Measurements from ENCODE around the gene DDX1.

The DDX1 gene

GRCh38 chr2:15656090-15656489 is 64.4 kb downstream of the DDX1 start:
- no peaks in the 10 kb centered on the region for H3K27me3 ChIP-seq (ENCODE audit: control insufficient read depth, insufficient read depth, low read length)
- WGBS (ENCODE audit: insufficient coverage, insufficient read length): no CpG with 5 or more reads among the region's 8 CpGs
- no peak overlapping the region for H3K27ac ChIP-seq (ENCODE audit: low read length)
- no peaks in the 10 kb centered on the region for H3K4me1 ChIP-seq (ENCODE audit: control insufficient read depth, insufficient read depth, low read length)
- H3K9me3 ChIP-seq (ENCODE audit: control insufficient read depth, insufficient read depth, low read length): no peaks in the 10 kb centered on the region
- no peaks in the 10 kb centered on the region for H3K36me3 ChIP-seq (ENCODE audit: control insufficient read depth, insufficient read depth, low read length)
- DNase-seq (ENCODE audit: low read depth, low spot score): no peak
- H3K4me3 ChIP-seq (ENCODE audit: low read length): no peak overlapping the region

DNA sequence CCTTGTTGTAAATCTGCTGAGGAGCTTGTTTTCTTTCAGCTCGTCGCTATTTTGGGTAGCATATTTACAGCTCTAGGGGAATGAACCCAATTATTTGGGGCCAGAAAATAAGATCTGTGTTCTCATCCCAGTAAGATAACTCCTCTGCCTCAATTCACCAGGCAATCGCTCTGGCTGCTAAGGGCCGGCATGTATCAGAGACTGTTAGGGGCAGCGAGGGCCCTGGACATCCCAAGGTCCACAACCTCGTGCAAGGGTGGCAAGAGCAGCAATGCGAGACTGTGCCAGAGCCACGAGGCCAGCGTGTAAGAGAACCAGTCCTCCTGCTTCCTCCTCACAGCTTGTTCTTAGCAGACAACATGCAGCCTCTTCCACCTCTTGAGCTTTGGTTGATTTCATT is 66.1 kb downstream of the DDX1 start:
- no peaks in the 10 kb centered on the region for H3K36me3 ChIP-seq (ENCODE audit: control insufficient read depth, insufficient read depth, low read length)
- no peaks in the 10 kb centered on the region for H3K27me3 ChIP-seq (ENCODE audit: control insufficient read depth, insufficient read depth, low read length)
- no peak overlapping the region for H3K27ac ChIP-seq (ENCODE audit: low read length)
- no peaks in the 10 kb centered on the region for H3K4me1 ChIP-seq (ENCODE audit: control insufficient read depth, insufficient read depth, low read length)
- no CpG with 5 or more reads among the region's 9 CpGs for WGBS (ENCODE audit: insufficient coverage, insufficient read length)
- H3K4me3 ChIP-seq (ENCODE audit: low read length): no peak overlapping the region
- H3K9me3 ChIP-seq (ENCODE audit: control insufficient read depth, insufficient read depth, low read length): no peaks in the 10 kb centered on the region
- DNase-seq (ENCODE audit: low read depth, low spot score): no peak

DNA sequence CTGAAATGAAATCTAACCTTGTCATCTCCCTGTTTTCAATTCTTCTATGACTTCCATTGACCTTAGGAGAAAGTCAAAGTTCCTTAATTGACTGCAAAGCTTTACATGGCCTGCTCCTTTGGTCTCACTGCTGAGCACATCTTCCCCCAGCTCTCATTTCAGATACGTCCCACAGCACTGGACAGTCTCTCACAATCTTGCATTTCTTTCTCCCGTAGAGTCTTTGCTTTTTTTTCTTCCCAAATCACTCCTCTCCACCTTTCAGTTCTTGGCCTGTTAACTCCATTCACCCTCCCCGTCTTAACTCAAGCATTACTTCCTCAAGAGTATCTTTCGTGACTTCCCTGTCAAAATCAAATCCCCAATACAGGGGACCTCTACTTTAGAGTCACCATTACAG is 67.2 kb downstream of the DDX1 start:
- H3K36me3 ChIP-seq (ENCODE audit: control insufficient read depth, insufficient read depth, low read length): no peaks in the 10 kb centered on the region
- H3K9me3 ChIP-seq (ENCODE audit: control insufficient read depth, insufficient read depth, low read length): no peaks in the 10 kb centered on the region
- no peak for DNase-seq (ENCODE audit: low read depth, low spot score)
- WGBS (ENCODE audit: insufficient coverage, insufficient read length): 100% methylated on average over 1 of the region's 4 CpGs
- no peak overlapping the region for H3K4me3 ChIP-seq (ENCODE audit: low read length)
- no peak overlapping the region for H3K27ac ChIP-seq (ENCODE audit: low read length)
- no peaks in the 10 kb centered on the region for H3K4me1 ChIP-seq (ENCODE audit: control insufficient read depth, insufficient read depth, low read length)
- H3K27me3 ChIP-seq (ENCODE audit: control insufficient read depth, insufficient read depth, low read length): no peaks in the 10 kb centered on the region

- no peak for DNase-seq (ENCODE audit: low read depth, low spot score)
- Histone ChIP-seq H3K9me3 (ENCODE audit: control insufficient read depth, insufficient read depth, low read length) (no peaks in the 10 kb centered on the region), H3K27ac (ENCODE audit: low read length) (no peak overlapping the region), H3K4me3 (ENCODE audit: low read length) (no peak overlapping the region), H3K4me1 (ENCODE audit: control insufficient read depth, insufficient read depth, low read length) (no peaks in the 10 kb centered on the region), H3K36me3 (ENCODE audit: control insufficient read depth, insufficient read depth, low read length) (no peaks in the 10 kb centered on the region), H3K27me3 (ENCODE audit: control insufficient read depth, insufficient read depth, low read length) (no peaks in the 10 kb centered on the region)
- no CpG with 5 or more reads among the region's 6 CpGs for WGBS (ENCODE audit: insufficient coverage, insufficient read length)
These were observed 69.0 kb downstream of the DDX1 start for GRCh38 chr2:15660491-15661294.

DNA sequence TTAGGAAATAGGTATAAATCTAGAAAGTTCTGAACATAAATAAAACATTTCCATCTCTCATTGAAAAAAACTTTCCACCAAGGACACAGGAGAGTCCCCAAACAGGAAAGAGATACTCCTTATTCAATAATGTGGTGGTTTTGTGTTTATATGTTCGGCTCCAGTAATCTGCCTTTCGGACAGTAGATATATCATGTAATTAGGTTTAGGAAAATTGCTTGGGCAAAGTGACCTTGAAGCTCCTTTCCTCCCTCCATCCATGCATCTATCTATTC is 69.6 kb downstream of the DDX1 start:
- no peak for DNase-seq (ENCODE audit: low read depth, low spot score)
- no CpG with 5 or more reads among the region's 2 CpGs for WGBS (ENCODE audit: insufficient coverage, insufficient read length)

GRCh38 chr2:15662026-15662425 is 70.4 kb downstream of the DDX1 start:
- no CpG with 5 or more reads among the region's 4 CpGs for WGBS (ENCODE audit: insufficient coverage, insufficient read length)
- Histone ChIP-seq H3K36me3 (ENCODE audit: control insufficient read depth, insufficient read depth, low read length) (no peaks in the 10 kb centered on the region), H3K4me3 (ENCODE audit: low read length) (no peak overlapping the region), H3K27me3 (ENCODE audit: control insufficient read depth, insufficient read depth, low read length) (no peaks in the 10 kb centered on the region), H3K4me1 (ENCODE audit: control insufficient read depth, insufficient read depth, low read length) (no peaks in the 10 kb centered on the region), H3K9me3 (ENCODE audit: control insufficient read depth, insufficient read depth, low read length) (no peaks in the 10 kb centered on the region), H3K27ac (ENCODE audit: low read length) (no peak overlapping the region)
- DNase-seq (ENCODE audit: low read depth, low spot score): no peak

More for the DNA sequence above, 69.6 kb downstream of the DDX1 start:
- H3K36me3 ChIP-seq (ENCODE audit: control insufficient read depth, insufficient read depth, low read length): no peaks in the 10 kb centered on the region
- H3K27ac ChIP-seq (ENCODE audit: low read length): no peak overlapping the region
- H3K4me1 ChIP-seq (ENCODE audit: control insufficient read depth, insufficient read depth, low read length): no peaks in the 10 kb centered on the region
- no peaks in the 10 kb centered on the region for H3K27me3 ChIP-seq (ENCODE audit: control insufficient read depth, insufficient read depth, low read length)
- H3K4me3 ChIP-seq (ENCODE audit: low read length): no peak overlapping the region
- H3K9me3 ChIP-seq (ENCODE audit: control insufficient read depth, insufficient read depth, low read length): no peaks in the 10 kb centered on the region

DNA sequence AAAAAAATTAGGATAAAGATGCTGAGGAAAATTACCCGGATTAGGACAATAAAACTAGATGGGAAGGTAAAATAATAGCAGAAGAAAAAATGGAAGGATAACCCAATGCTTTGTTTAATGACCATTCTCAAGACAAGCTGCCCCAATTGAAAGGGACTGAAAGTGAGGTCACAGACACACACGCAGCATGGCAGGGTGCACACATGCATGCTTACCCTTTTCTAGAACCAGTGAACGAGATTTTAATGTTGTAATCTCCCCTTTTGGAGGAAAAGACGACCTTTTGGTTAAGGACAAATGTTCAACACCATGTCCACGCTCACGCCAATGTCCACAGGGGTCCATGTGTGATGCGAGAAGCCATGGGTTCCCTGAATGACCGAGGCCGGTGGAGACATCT is 70.9 kb downstream of the DDX1 start:
- Histone ChIP-seq H3K36me3 (ENCODE audit: control insufficient read depth, insufficient read depth, low read length) (no peaks in the 10 kb centered on the region), H3K27me3 (ENCODE audit: control insufficient read depth, insufficient read depth, low read length) (no peaks in the 10 kb centered on the region), H3K9me3 (ENCODE audit: control insufficient read depth, insufficient read depth, low read length) (no peaks in the 10 kb centered on the region), H3K27ac (ENCODE audit: low read length) (no peak overlapping the region), H3K4me3 (ENCODE audit: low read length) (no peak overlapping the region), H3K4me1 (ENCODE audit: control insufficient read depth, insufficient read depth, low read length) (no peaks in the 10 kb centered on the region)
- no peak for DNase-seq (ENCODE audit: low read depth, low spot score)
- WGBS (ENCODE audit: insufficient coverage, insufficient read length): no CpG with 5 or more reads among the region's 9 CpGs

DNA sequence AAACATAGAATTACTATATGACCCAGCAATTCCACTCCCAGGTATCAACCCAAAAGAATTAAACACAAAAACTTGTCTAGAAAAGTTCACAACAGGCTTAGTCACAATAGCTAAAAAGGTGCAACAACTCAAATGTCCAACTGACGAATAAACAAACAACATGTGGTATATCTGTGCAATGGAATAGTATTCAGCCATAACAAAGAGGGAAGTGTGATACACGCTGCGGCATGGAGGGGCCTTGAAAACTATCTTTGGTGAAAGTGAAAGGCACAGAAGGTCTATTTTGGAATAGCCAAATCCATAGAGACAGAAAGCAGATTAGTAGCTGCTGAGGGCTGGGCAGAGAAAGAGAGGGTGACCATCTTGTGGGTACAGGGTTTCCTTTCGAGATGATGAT is 72.1 kb downstream of the DDX1 start:
- Histone ChIP-seq H3K4me3 (ENCODE audit: low read length) (no peak overlapping the region), H3K27ac (ENCODE audit: low read length) (no peak overlapping the region), H3K4me1 (ENCODE audit: control insufficient read depth, insufficient read depth, low read length) (no peaks in the 10 kb centered on the region), H3K27me3 (ENCODE audit: control insufficient read depth, insufficient read depth, low read length) (no peaks in the 10 kb centered on the region), H3K9me3 (ENCODE audit: control insufficient read depth, insufficient read depth, low read length) (no peaks in the 10 kb centered on the region), H3K36me3 (ENCODE audit: control insufficient read depth, insufficient read depth, low read length) (no peaks in the 10 kb centered on the region)
- WGBS (ENCODE audit: insufficient coverage, insufficient read length): no CpG with 5 or more reads among the region's 4 CpGs
- no peak for DNase-seq (ENCODE audit: low read depth, low spot score)

- no peaks in the 10 kb centered on the region for H3K9me3 ChIP-seq (ENCODE audit: control insufficient read depth, insufficient read depth, low read length)
- H3K4me1 ChIP-seq (ENCODE audit: control insufficient read depth, insufficient read depth, low read length): no peaks in the 10 kb centered on the region
- no peaks in the 10 kb centered on the region for H3K36me3 ChIP-seq (ENCODE audit: control insufficient read depth, insufficient read depth, low read length)
- WGBS (ENCODE audit: insufficient coverage, insufficient read length): 100% methylated on average over 1 of the region's 31 CpGs
- no peak overlapping the region for H3K4me3 ChIP-seq (ENCODE audit: low read length)
- no peak for DNase-seq (ENCODE audit: low read depth, low spot score)
- no peak overlapping the region for H3K27ac ChIP-seq (ENCODE audit: low read length)
- no peaks in the 10 kb centered on the region for H3K27me3 ChIP-seq (ENCODE audit: control insufficient read depth, insufficient read depth, low read length)
These were observed 72.8 kb downstream of the DDX1 start for GRCh38 chr2:15664273-15665066.

DNA sequence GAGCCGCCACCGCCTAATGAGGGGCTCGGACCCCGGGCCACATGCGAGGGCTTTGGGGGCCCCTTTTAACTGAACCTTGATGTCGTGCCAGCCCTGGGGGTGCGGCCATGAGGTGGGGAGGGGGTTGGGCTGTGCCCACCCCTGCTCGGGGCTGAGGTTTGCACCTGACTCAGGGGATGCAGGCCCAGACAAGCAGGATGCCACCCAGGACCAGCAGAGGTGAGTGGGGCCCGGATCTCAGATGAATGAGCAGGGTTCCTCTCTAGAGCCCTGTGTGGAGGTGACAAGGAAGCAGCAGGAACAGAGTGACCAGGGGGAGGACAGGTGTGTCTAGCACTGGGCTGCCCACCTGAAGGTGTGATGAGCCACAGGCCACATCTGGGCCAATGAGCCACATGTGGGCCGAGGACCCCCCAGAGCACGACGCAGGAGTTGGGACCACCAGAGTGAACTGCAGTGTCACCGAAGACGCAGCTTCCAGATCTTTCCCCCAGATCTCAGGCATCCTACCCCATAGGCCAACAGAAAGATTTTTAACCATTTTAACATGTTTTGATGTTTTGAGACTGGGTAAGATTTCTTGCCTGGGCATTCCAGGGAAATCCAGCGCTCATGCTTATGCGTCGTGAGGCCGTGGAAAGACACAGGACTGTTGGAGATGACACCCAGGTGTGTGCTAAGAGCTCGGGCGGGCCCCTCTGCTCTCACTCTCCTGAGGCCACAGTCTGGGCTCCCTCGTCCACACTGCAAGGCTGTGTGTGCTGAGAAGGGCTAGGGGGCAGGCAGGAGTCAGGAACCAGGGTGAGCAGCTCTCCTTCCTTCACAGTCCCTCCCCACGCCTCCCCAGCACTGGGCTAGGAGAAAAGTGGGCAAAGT is 73.6 kb downstream of the DDX1 start:
- Histone ChIP-seq H3K4me3 (ENCODE audit: low read length) (no peak overlapping the region), H3K36me3 (ENCODE audit: control insufficient read depth, insufficient read depth, low read length) (no peaks in the 10 kb centered on the region), H3K9me3 (ENCODE audit: control insufficient read depth, insufficient read depth, low read length) (no peaks in the 10 kb centered on the region), H3K4me1 (ENCODE audit: control insufficient read depth, insufficient read depth, low read length) (no peaks in the 10 kb centered on the region), H3K27ac (ENCODE audit: low read length) (no peak overlapping the region), H3K27me3 (ENCODE audit: control insufficient read depth, insufficient read depth, low read length) (no peaks in the 10 kb centered on the region)
- no CpG with 5 or more reads among the region's 22 CpGs for WGBS (ENCODE audit: insufficient coverage, insufficient read length)
- DNase-seq (ENCODE audit: low read depth, low spot score): no peak
